ENCODE measurements around the gene TLX2. TPM values are rescaled to one million over a fixed set of nuclear protein-coding genes. Genes with fewer than 3 reads are reported as not detected.
A peak's percentile ranks its signal among the peaks of the same experiment; 100 is the strongest.

The TLX2 gene
- total and polyA plus RNA-seq, 2 of the 13 experiments (the other 11 are each of a cell fraction or from before 2014, with no cell fraction given), result 0.05 to 0.20 TPM

DNA sequence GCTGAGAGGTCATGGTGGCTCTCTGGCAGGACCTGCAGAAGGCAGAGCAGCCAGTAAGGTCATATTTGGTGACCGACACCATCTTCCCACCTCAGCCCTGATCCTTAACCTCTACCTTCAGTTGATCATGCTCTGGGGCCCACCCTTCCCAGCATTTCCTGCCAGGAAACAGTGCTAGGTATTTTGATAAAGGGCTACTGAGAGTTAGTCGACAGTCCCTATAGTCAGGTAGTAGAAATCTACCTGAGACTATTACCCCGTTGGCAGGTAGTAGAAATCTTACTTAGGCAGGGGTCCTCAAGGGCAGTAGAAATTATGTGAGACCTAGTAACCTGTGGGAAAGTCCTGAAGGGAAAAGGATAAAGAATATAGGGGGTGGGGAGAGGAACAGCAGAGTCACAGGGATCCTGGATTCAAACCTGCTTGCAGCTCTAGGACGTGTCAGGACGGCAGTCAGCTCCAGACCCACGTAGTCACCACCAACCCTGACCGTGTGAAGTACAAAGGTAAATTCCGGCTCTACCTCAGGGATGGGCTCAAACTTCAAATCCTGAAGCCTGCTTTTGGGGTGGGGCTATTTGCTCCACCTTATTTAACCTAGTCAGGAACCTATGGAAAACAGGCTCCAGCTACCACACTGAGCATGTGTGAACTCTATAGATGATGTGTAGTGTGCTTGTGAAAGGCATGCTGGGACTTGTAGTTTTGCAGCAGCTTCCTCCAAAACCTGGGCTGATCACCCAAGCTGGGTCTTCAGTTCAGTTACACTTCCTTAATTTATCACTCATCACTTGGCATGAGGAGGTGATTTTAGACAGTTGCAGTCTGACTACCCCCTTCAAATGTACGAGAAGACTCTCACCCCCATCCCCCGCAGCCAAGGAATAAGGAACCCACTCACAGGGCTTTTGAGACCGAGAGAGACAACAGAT, 11.7 kb downstream of the TLX2 start, which contains the start of gene DQX1 (continued):
- TF ChIP-seq, protein P1, sequence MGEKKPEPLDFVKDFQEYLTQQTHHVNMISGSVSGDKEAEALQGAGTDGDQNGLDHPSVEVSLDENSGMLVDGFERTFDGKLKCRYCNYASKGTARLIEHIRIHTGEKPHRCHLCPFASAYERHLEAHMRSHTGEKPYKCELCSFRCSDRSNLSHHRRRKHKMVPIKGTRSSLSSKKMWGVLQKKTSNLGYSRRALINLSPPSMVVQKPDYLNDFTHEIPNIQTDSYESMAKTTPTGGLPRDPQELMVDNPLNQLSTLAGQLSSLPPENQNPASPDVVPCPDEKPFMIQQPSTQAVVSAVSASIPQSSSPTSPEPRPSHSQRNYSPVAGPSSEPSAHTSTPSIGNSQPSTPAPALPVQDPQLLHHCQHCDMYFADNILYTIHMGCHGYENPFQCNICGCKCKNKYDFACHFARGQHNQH (CRISPR knock-in tag; IDR thresholded peaks at IDR 0.05), result peak; percentile 75; the same call in 1 of the 2 replicates
- TF ChIP-seq, protein P2, sequence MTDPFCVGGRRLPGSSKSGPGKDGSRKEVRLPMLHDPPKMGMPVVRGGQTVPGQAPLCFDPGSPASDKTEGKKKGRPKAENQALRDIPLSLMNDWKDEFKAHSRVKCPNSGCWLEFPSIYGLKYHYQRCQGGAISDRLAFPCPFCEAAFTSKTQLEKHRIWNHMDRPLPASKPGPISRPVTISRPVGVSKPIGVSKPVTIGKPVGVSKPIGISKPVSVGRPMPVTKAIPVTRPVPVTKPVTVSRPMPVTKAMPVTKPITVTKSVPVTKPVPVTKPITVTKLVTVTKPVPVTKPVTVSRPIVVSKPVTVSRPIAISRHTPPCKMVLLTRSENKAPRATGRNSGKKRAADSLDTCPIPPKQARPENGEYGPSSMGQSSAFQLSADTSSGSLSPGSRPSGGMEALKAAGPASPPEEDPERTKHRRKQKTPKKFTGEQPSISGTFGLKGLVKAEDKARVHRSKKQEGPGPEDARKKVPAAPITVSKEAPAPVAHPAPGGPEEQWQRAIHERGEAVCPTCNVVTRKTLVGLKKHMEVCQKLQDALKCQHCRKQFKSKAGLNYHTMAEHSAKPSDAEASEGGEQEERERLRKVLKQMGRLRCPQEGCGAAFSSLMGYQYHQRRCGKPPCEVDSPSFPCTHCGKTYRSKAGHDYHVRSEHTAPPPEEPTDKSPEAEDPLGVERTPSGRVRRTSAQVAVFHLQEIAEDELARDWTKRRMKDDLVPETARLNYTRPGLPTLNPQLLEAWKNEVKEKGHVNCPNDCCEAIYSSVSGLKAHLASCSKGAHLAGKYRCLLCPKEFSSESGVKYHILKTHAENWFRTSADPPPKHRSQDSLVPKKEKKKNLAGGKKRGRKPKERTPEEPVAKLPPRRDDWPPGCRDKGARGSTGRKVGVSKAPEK (CRISPR knock-in tag; IDR thresholded peaks at IDR 0.05; ENCODE audit: borderline replicate concordance), result no peak
- TF ChIP-seq U2AF1 (optimal IDR thresholded peaks at IDR 0.05; ENCODE audit: low read depth, low read length), result no peak
- no peak for TF ChIP-seq MTF1 (CRISPR knock-in tag; IDR thresholded peaks at IDR 0.05)
- no peak for TF ChIP-seq RELA (CRISPR knock-in tag; IDR thresholded peaks at IDR 0.05)
- no peak; the same call in 1 of the 2 replicates for TF ChIP-seq GABPA (IDR thresholded peaks at IDR 0.05; ENCODE audit: low read depth, low read length)
- peak; percentile 88 for TF ChIP-seq GABPA (CRISPR knock-in tag; IDR thresholded peaks at IDR 0.05; ENCODE audit: low read depth)
- TF ChIP-seq, protein P3, sequence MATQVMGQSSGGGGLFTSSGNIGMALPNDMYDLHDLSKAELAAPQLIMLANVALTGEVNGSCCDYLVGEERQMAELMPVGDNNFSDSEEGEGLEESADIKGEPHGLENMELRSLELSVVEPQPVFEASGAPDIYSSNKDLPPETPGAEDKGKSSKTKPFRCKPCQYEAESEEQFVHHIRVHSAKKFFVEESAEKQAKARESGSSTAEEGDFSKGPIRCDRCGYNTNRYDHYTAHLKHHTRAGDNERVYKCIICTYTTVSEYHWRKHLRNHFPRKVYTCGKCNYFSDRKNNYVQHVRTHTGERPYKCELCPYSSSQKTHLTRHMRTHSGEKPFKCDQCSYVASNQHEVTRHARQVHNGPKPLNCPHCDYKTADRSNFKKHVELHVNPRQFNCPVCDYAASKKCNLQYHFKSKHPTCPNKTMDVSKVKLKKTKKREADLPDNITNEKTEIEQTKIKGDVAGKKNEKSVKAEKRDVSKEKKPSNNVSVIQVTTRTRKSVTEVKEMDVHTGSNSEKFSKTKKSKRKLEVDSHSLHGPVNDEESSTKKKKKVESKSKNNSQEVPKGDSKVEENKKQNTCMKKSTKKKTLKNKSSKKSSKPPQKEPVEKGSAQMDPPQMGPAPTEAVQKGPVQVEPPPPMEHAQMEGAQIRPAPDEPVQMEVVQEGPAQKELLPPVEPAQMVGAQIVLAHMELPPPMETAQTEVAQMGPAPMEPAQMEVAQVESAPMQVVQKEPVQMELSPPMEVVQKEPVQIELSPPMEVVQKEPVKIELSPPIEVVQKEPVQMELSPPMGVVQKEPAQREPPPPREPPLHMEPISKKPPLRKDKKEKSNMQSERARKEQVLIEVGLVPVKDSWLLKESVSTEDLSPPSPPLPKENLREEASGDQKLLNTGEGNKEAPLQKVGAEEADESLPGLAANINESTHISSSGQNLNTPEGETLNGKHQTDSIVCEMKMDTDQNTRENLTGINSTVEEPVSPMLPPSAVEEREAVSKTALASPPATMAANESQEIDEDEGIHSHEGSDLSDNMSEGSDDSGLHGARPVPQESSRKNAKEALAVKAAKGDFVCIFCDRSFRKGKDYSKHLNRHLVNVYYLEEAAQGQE (IDR thresholded peaks at IDR 0.05; ENCODE audit: borderline replicate concordance in 1 of 2, low read depth in 1 of 2, low read length in 2 of 2), result peak in 1 of 2 experiments; percentile 61; a peak in 1 of 4 replicates
- TF ChIP-seq, protein P4, sequence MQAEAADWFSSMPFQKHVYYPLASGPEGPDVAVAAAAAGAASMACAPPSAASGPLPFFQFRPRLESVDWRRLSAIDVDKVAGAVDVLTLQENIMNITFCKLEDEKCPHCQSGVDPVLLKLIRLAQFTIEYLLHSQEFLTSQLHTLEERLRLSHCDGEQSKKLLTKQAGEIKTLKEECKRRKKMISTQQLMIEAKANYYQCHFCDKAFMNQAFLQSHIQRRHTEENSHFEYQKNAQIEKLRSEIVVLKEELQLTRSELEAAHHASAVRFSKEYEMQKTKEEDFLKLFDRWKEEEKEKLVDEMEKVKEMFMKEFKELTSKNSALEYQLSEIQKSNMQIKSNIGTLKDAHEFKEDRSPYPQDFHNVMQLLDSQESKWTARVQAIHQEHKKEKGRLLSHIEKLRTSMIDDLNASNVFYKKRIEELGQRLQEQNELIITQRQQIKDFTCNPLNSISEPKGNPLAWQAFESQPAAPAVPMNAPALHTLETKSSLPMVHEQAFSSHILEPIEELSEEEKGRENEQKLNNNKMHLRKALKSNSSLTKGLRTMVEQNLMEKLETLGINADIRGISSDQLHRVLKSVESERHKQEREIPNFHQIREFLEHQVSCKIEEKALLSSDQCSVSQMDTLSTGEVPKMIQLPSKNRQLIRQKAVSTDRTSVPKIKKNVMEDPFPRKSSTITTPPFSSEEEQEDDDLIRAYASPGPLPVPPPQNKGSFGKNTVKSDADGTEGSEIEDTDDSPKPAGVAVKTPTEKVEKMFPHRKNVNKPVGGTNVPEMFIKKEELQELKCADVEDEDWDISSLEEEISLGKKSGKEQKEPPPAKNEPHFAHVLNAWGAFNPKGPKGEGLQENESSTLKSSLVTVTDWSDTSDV (CRISPR knock-in tag; IDR thresholded peaks at IDR 0.05), result peak; percentile 0; the same call in 1 of the 2 replicates
- no peak for TF ChIP-seq ZNF460 (CRISPR knock-in tag; IDR thresholded peaks at IDR 0.05; ENCODE audit: borderline replicate concordance)
- TF ChIP-seq, protein P5, sequence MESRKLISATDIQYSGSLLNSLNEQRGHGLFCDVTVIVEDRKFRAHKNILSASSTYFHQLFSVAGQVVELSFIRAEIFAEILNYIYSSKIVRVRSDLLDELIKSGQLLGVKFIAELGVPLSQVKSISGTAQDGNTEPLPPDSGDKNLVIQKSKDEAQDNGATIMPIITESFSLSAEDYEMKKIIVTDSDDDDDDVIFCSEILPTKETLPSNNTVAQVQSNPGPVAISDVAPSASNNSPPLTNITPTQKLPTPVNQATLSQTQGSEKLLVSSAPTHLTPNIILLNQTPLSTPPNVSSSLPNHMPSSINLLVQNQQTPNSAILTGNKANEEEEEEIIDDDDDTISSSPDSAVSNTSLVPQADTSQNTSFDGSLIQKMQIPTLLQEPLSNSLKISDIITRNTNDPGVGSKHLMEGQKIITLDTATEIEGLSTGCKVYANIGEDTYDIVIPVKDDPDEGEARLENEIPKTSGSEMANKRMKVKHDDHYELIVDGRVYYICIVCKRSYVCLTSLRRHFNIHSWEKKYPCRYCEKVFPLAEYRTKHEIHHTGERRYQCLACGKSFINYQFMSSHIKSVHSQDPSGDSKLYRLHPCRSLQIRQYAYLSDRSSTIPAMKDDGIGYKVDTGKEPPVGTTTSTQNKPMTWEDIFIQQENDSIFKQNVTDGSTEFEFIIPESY (CRISPR knock-in tag; IDR thresholded peaks at IDR 0.05), result peak; percentile 13; the same call in 1 of the 2 replicates
- TF ChIP-seq KDM2A (CRISPR knock-in tag; IDR thresholded peaks at IDR 0.05; ENCODE audit: borderline replicate concordance, low read depth), result peak; percentile 81
- peak; percentile 93 for TF ChIP-seq SIN3A (IDR thresholded peaks at IDR 0.05; ENCODE audit: borderline replicate concordance, low read depth, low read length)
- TF ChIP-seq ZNF343 (CRISPR knock-in tag; IDR thresholded peaks at IDR 0.05), result 0 out of 2 replicates have a peak, but pooled peaks have one; percentile 27
- TF ChIP-seq ERF (CRISPR knock-in tag; IDR thresholded peaks at IDR 0.05), result peak; percentile 89

Data from HepG2 (cell line).